ENCODE data around the gene CPEB2. TPM values are rescaled to one million over a fixed set of nuclear protein-coding genes. Genes with fewer than 3 reads are reported as not detected.
"Not testable (repeated sequence)": the region's sequence is repeated elsewhere in the genome, so short reads cannot be mapped to it uniquely, and the experiment has no call there.

Gene CPEB2
- total RNA-seq, 1 donor from 2014 or later: 38.7 TPM

DNA sequence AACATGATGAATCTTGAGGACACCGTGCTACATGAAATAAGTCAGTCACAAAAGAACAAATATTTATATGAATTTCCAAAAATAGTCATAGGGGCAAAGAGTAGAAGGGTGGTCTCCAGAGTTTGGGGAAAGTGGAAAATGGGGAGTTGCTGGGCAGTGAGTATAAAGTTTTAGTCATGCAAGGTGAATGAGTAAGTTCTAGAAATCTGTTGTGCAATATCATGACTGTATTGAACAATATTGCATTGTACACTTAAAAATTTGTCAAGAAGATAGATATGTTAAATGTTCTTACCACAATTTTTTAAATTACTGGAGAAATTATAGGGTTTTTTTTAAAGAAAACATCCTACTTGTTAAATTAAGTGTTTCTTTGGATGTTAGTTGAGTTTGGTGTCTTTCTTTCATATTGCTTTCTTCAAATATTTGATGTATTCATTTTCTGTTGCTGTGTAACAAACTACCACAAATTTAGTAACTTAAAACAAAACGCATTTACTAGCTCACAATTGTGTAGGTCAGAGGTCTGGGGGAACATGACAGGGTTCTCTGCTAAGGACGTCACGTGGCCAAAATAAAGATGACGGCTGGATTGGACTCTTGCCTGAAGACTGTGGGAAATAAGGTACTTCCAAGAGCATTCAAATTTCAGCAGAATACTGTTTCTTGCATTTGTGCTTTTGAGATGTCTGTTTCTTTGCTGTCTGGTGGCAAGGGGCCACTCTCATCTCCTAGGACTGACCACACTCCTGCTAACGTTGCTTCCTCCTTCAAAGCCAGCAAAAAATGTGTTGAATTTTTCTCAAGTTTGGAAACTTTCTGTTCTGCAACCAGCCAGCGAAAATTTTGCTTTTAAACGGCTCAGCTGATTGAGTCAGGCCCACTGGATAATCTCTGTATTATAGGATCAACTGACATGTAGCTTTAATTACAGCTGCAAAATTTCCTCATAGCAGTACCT, 76.7 kb downstream of the CPEB2 start:
- H3K9me3 Mint-ChIP-seq (ENCODE audit: low read depth): peaks cover 29% of the 10 kb centered on the region

DNA sequence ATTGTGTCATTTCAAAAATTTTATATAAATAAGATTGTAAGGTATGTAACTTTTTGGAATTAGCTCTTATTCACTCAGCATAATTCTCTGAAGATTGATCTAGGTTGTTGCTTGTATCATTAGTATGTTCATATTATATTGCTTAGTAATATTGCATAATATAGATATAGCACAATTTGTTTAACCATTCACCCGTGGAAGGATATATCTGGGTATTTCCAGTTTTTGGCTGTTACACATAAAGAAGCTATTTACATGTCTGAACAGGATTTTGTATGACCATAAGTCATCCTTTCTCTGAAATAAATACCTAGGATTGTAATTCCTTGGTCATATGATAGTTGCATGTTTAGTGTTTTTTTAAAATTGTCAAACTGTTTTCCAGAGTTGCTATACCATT, 82.5 kb downstream of the CPEB2 start:
- peaks cover 9% of the 10 kb centered on the region for H3K27me3 Mint-ChIP-seq (ENCODE audit: low read depth)

More for the DNA sequence above, 76.7 kb downstream of the CPEB2 start:
- H3K4me3 Mint-ChIP-seq (ENCODE audit: unreplicated experiment): no peak overlapping the region
- peaks cover 6% of the 10 kb centered on the region for H3K4me1 Mint-ChIP-seq (ENCODE audit: low read depth)
- peaks cover 13% of the 10 kb centered on the region for H3K36me3 Mint-ChIP-seq (ENCODE audit: low read depth)
- TF ChIP-seq, protein P1, sequence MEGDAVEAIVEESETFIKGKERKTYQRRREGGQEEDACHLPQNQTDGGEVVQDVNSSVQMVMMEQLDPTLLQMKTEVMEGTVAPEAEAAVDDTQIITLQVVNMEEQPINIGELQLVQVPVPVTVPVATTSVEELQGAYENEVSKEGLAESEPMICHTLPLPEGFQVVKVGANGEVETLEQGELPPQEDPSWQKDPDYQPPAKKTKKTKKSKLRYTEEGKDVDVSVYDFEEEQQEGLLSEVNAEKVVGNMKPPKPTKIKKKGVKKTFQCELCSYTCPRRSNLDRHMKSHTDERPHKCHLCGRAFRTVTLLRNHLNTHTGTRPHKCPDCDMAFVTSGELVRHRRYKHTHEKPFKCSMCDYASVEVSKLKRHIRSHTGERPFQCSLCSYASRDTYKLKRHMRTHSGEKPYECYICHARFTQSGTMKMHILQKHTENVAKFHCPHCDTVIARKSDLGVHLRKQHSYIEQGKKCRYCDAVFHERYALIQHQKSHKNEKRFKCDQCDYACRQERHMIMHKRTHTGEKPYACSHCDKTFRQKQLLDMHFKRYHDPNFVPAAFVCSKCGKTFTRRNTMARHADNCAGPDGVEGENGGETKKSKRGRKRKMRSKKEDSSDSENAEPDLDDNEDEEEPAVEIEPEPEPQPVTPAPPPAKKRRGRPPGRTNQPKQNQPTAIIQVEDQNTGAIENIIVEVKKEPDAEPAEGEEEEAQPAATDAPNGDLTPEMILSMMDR (IDR thresholded peaks at IDR 0.05): no peak
- H3K27me3 Mint-ChIP-seq (ENCODE audit: low read depth): no peaks in the 10 kb centered on the region
- DNase-seq (ENCODE audit: low spot score): no peak
- no peak overlapping the region for H3K27ac Mint-ChIP-seq (ENCODE audit: unreplicated experiment)

DNA sequence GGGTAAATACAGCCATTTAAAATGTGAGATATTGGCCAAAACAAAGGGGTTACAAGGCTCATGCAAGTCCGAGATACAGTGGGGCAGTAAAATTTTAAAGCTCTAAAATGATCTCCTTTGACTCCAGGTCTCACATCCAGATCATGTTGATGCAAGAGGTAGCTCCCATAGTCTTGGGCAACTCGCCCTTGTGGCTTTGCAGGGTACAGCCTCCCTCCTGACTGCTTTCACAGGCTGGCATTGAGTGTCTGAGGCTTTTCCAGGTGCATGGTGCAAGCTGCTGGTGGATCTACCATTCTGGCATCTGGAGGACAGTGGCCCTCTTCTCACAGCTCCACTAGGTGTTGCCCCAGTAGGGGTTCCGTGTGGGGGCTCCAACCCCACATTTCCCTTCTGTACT, 83.5 kb downstream of the CPEB2 start:
- H3K4me1 Mint-ChIP-seq (ENCODE audit: low read depth); H3K36me3 Mint-ChIP-seq (ENCODE audit: low read depth); H3K27ac Mint-ChIP-seq (ENCODE audit: unreplicated experiment); DNase-seq (ENCODE audit: low spot score); H3K9me3 Mint-ChIP-seq (ENCODE audit: low read depth); H3K4me3 Mint-ChIP-seq (ENCODE audit: unreplicated experiment): not testable (repeated sequence)
- H3K27me3 Mint-ChIP-seq (ENCODE audit: low read depth): peaks cover 11% of the 10 kb centered on the region

More for the DNA sequence above, 82.5 kb downstream of the CPEB2 start:
- no peak overlapping the region for H3K4me3 Mint-ChIP-seq (ENCODE audit: unreplicated experiment)
- TF ChIP-seq, protein P1 (IDR thresholded peaks at IDR 0.05): no peak
- no peak for DNase-seq (ENCODE audit: low spot score)
- no peaks in the 10 kb centered on the region for H3K4me1 Mint-ChIP-seq (ENCODE audit: low read depth)
- no peak overlapping the region for H3K27ac Mint-ChIP-seq (ENCODE audit: unreplicated experiment)
- H3K36me3 Mint-ChIP-seq (ENCODE audit: low read depth): peaks cover 3% of the 10 kb centered on the region
- peaks cover 3% of the 10 kb centered on the region for H3K9me3 Mint-ChIP-seq (ENCODE audit: low read depth)

DNA sequence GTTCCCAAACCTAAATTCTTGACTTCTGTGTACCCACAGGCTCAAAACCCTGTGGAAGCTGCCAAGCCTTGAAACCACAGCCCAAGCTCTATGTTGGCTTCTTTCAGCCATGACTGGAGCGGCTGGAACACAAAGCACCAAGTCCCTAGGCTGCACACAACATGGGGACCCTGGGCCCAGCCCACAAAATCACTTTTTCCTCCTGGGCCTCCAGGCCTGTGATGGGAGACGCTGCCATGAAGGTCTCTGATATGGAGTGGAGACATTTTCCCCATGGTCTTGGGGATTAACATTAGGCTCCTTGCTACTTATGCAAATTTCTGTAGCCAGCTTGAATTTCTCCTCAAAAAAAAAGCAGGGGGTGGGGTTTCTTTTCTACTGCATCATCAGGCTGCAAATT, 84.0 kb downstream of the CPEB2 start:
- not testable (repeated sequence) for H3K4me1 Mint-ChIP-seq (ENCODE audit: low read depth); H3K27ac Mint-ChIP-seq (ENCODE audit: unreplicated experiment); H3K36me3 Mint-ChIP-seq (ENCODE audit: low read depth); DNase-seq (ENCODE audit: low spot score); H3K4me3 Mint-ChIP-seq (ENCODE audit: unreplicated experiment)
- H3K9me3 Mint-ChIP-seq (ENCODE audit: low read depth): peaks cover 12% of the 10 kb centered on the region
- H3K27me3 Mint-ChIP-seq (ENCODE audit: low read depth): peaks cover 11% of the 10 kb centered on the region

DNA sequence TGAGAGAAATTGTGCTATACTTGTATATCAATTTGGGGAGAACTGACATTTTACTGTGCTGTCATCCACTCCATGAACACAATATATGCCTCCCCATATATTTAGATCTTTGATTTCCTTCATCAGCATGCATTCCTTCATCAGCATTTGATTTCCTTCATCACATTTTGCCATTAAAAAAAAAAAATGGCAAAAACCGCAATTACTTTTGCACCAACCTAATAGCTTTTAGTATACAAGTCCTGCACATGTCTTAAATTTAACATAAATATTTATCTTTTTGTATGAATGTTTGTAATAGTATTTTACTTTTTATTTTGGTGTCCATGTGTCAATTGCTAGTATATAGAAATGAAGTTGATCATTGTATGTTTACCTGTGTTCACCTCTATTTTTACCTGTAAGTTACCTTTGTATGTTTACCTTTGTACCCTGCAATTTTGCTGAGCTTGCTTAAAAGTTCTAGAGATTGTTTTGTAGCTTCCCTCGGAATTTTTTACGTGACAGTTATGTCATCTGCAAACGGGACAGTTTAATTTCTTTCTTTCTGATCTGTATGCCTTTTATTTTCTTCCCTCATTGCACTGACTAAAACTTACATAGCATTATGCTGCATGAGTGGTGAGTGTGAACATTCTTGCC, 86.2 kb downstream of the CPEB2 start:
- H3K27me3 Mint-ChIP-seq (ENCODE audit: low read depth): peaks cover 11% of the 10 kb centered on the region
- H3K36me3 Mint-ChIP-seq (ENCODE audit: low read depth): peaks cover 3% of the 10 kb centered on the region
- no peaks in the 10 kb centered on the region for H3K4me1 Mint-ChIP-seq (ENCODE audit: low read depth)
- peaks cover 12% of the 10 kb centered on the region for H3K9me3 Mint-ChIP-seq (ENCODE audit: low read depth)
- DNase-seq (ENCODE audit: low spot score): no peak
- TF ChIP-seq, protein P1 (IDR thresholded peaks at IDR 0.05): no peak
- no peak overlapping the region for H3K27ac Mint-ChIP-seq (ENCODE audit: unreplicated experiment)
- no peak overlapping the region for H3K4me3 Mint-ChIP-seq (ENCODE audit: unreplicated experiment)

DNA sequence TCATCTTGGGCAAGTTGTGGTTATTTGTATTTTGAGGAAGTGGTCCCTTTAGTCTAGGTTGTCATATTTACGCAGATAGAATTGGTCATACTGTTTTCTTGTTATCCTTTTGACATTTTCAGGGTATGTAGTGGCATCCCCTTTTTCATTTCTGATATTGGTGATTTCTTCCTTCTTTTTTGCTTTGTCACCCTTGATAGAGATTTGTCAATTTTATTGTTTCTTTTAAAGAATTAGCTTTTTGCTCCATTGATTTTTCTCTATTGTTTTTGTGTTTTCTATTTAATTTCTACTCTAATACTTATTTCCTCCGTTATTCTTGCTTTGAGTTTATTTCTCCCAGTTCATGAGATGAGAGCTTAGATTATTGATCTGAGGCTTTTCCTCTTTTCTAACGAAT, 87.7 kb downstream of the CPEB2 start:
- TF ChIP-seq, protein P1 (IDR thresholded peaks at IDR 0.05): no peak
- H3K27ac Mint-ChIP-seq (ENCODE audit: unreplicated experiment): no peak overlapping the region
- peaks cover 12% of the 10 kb centered on the region for H3K9me3 Mint-ChIP-seq (ENCODE audit: low read depth)
- H3K36me3 Mint-ChIP-seq (ENCODE audit: low read depth): peaks cover 3% of the 10 kb centered on the region
- H3K4me1 Mint-ChIP-seq (ENCODE audit: low read depth): no peaks in the 10 kb centered on the region
- H3K27me3 Mint-ChIP-seq (ENCODE audit: low read depth): peaks cover 11% of the 10 kb centered on the region
- no peak for DNase-seq (ENCODE audit: low spot score)
- no peak overlapping the region for H3K4me3 Mint-ChIP-seq (ENCODE audit: unreplicated experiment)
